MCF 10A (cell line): ENCODE data around the gene OR2M3. TPM values are rescaled to one million over a fixed set of nuclear protein-coding genes. Genes with fewer than 3 reads are reported as not detected.

Source experiments
- Bru-seq: library from RNA; stranded (reverse); fragments of 400-500 nt; gene quantifications from one replicate; lab custom pipeline; 2021; lab: Mats Ljungman, UMichigan
- BruChase-seq, 2 experiments: library from RNA; stranded (reverse); fragments of 400-500 nt; gene quantifications; one replicate each; lab custom pipeline; 2021; lab: Mats Ljungman, UMichigan
- BruUV-seq: library from RNA; stranded (reverse); fragments of 400-500 nt; replicated peaks from 2 replicates; lab custom pipeline; 2021; lab: Mats Ljungman, UMichigan
- CTCF ChIA-PET: fragments of 300-600 bp; sonication (Branson Sonifier 250); formaldehyde crosslinking; extraction: SDS; loops from one replicate; lab custom pipeline; 2021; ENCODE audit warnings: antibody characterized with exemption, inconsistent platforms; lab: Yijun Ruan, JAX
- POLR2A ChIA-PET: fragments of 300-600, 350-650 bp; sonication (Branson Sonifier 250); formaldehyde crosslinking; extraction: SDS; loops from one replicate; lab custom pipeline; 2020; ENCODE audit warnings: antibody characterized with exemption, inconsistent platforms; lab: Yijun Ruan, JAX
- DNase-seq: peaks from one replicate; pipeline ENCODE4 v3.0.0-alpha.2; 2018; ENCODE audit not compliant: unreplicated experiment
- H3K27ac Mint-ChIP-seq: one replicate; pipeline ENCODE4 v1.8.0; 2022; ENCODE audit warnings: mild to moderate bottlenecking, low read depth, mixed read lengths; ENCODE audit not compliant: unreplicated experiment
- H3K27me3 Mint-ChIP-seq: one replicate; pipeline ENCODE4 v1.8.0; 2022; ENCODE audit warnings: mixed read lengths; ENCODE audit not compliant: insufficient read depth, unreplicated experiment
- H3K36me3 Mint-ChIP-seq: one replicate; pipeline ENCODE4 v1.8.0; 2022; ENCODE audit warnings: mild to moderate bottlenecking, moderate library complexity, mixed read lengths; ENCODE audit not compliant: insufficient read depth, unreplicated experiment
- H3K4me1 Mint-ChIP-seq: one replicate; pipeline ENCODE4 v1.8.0; 2022; ENCODE audit warnings: mixed read lengths; ENCODE audit not compliant: insufficient read depth, unreplicated experiment
- H3K4me3 Mint-ChIP-seq: one replicate; pipeline ENCODE4 v1.8.0; 2022; ENCODE audit warnings: mild to moderate bottlenecking, moderate library complexity, mixed read lengths; ENCODE audit not compliant: unreplicated experiment
- H3K9me3 Mint-ChIP-seq: one replicate; pipeline ENCODE4 v1.8.0; 2022; ENCODE audit warnings: mixed read lengths; ENCODE audit not compliant: unreplicated experiment
- CTCF ChIP-seq: fragments of 200-600 bp; IDR thresholded peaks from one replicate; pipeline ENCODE4 v1.8.0; 2022; ENCODE audit warnings: antibody characterized with exemption, mild to moderate bottlenecking; ENCODE audit not compliant: unreplicated experiment
- intact Hi-C: fragments of 100-400 bp; cut with micrococcal nuclease; formaldehyde crosslinking; loops from 2 replicates; pipeline ENCODE4 v1.14.1; 2022
- long read RNA-seq: library from polyadenylated mRNA; stranded (forward); transcript quantifications from one replicate; pipeline ENCODE4 v2.0.0, GENCODE V29; 2022
- total RNA-seq: library from RNA; stranded (reverse); gene quantifications from 2 replicates; pipeline ENCODE4 v1.2.3, GENCODE V29; 2022

The OR2M3 gene
- total RNA-seq (not detected in 2 replicates), Bru-seq, nascent RNA (percentile 7 among the genes with signal in this experiment), BruChase-seq, experiment 1, labeled RNA remaining after a 6-hour chase (not detected), BruChase-seq, experiment 2, labeled RNA remaining after a 2-hour chase (percentile 9 among the genes with signal in this experiment)
- long read RNA-seq, result 0 reads

DNA sequence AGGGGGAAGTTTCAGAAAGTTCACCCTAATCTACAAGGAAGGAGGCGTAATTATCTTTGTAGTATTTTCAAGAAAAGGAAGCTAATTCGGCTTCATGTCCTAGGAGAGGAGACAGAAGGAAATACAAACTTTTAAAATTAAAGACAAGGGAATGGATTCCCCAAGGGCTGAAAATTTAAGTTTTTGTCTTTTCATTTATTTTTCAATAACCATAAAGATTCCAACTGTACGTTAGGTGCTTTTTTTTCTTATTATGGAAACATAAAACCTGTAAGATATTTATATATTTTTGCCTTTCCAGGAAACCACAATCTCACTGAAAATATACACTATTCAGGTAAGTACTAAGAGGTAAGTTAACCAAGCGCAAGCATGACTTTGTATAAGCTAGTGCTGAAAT lies at the start of gene OR2M3:
OR2M3 (plus strand) TSS at position 301 of the 400 bp plus-strand sequence. CDS start 5,803 bp downstream, outside the sequence.
- H3K27ac Mint-ChIP-seq, result no peak within 1 kb of the TSS
- no peak within 1 kb of the TSS for H3K4me3 Mint-ChIP-seq
- no peaks in the 10 kb centered on the region for H3K27me3 Mint-ChIP-seq
- H3K9me3 Mint-ChIP-seq, result peaks cover 15% of the 10 kb centered on the region
- DNase-seq, result no peak
- intact Hi-C loops, result no loop called here
- H3K4me1 Mint-ChIP-seq, result peaks cover 9% of the 10 kb centered on the region
- CTCF ChIA-PET, result interaction anchor here (0.8 kb wide), 1 partner anchor 47 kb away, joined by 3 read pairs; no protein-coding TSS in a partner anchor
- H3K36me3 Mint-ChIP-seq, result no peaks in the 10 kb centered on the region
- TF ChIP-seq CTCF, result no peak
- POLR2A ChIA-PET, result no interaction called here
- no TSS peak for BruUV-seq

DNA sequence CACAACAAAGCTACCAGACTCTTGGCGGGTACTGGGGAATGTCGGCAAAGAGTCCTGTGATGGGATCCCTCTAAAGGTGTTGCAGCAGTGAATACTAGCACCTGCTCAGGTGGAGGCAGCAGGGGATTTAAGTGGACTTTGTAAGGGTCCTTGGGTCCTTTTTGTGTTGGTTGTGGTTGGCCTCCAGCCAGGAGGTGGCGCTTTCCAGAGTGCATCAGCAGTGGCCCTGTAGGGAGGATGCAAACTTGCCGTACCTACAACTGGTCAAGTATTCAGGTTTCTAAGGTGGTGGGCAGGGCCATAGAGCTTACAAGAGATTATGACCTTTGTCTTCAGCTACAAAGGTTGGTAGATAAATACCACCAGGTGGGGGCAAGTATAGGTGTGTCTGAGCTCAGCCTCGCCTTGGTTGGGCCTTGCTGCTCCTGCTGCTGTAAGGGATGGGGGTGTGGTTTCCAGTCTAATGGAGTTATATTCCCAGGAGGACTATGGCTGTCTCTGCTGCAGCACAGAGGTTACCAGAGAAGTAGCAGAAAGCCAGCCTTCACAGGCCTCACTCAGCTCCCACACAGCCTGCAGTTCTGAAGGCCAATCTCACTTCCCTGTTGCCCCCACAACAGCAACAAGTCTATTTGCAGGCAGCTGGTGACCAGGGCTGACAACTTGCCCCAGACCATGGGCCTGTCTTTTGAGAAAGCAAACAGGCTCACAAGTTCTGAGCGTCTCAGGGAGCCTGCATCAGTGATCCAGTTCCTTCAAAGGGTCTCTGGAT lies 44.8 kb upstream of the OR2M3 start:
- H3K27ac Mint-ChIP-seq, result no peak overlapping the region
- intact Hi-C loops, result no loop called here
- no peaks in the 10 kb centered on the region for H3K4me1 Mint-ChIP-seq
- H3K9me3 Mint-ChIP-seq, result peaks cover 8% of the 10 kb centered on the region
- no peaks in the 10 kb centered on the region for H3K36me3 Mint-ChIP-seq
- BruUV-seq, result no TSS peak
- POLR2A ChIA-PET, result interaction anchor here (0.6 kb wide), 1 partner anchor 662 kb away, joined by 3 read pairs; no protein-coding TSS in a partner anchor
- no peak overlapping the region for H3K4me3 Mint-ChIP-seq
- H3K27me3 Mint-ChIP-seq, result no peaks in the 10 kb centered on the region
- TF ChIP-seq CTCF, result no peak
- no peak for DNase-seq
- CTCF ChIA-PET, result interaction anchor here (0.8 kb wide), 2 partner anchors 57 to 470 kb away, joined by 3 to 4 read pairs; no protein-coding TSS in a partner anchor

- Mint-ChIP-seq H3K4me1 (no peaks in the 10 kb centered on the region), H3K27ac (no peak overlapping the region), H3K4me3 (no peak overlapping the region), H3K36me3 (no peaks in the 10 kb centered on the region), H3K27me3 (no peaks in the 10 kb centered on the region), H3K9me3 (no peaks in the 10 kb centered on the region)
- no peak for DNase-seq
- no peak for TF ChIP-seq CTCF
- intact Hi-C loops, result no loop called here
- ChIA-PET POLR2A (no interaction called here), CTCF (interaction anchor here (0.5 to 1.4 kb wide), 3 partner anchors 27 to 258 kb away, joined by 3 to 4 read pairs (median 3); no protein-coding TSS in a partner anchor)
- BruUV-seq, result no TSS peak
Observed at GRCh38 chr1:248155927-248156326, 41.1 kb upstream of the OR2M3 start.

- intact Hi-C loops, result no loop called here
- CTCF ChIA-PET, result interaction anchor here (0.6 kb wide), 1 partner anchor 75 kb away, joined by 3 read pairs; no protein-coding TSS in a partner anchor
Observed at GRCh38 chr1:248158758-248159157, 38.3 kb upstream of the OR2M3 start.

More at GRCh38 chr1:248158758-248159157, 38.3 kb upstream of the OR2M3 start:
- BruUV-seq, result no TSS peak
- Mint-ChIP-seq H3K36me3 (no peaks in the 10 kb centered on the region), H3K4me1 (no peaks in the 10 kb centered on the region), H3K4me3 (no peak overlapping the region), H3K27me3 (no peaks in the 10 kb centered on the region), H3K9me3 (no peaks in the 10 kb centered on the region), H3K27ac (no peak overlapping the region)
- no peak for TF ChIP-seq CTCF
- no peak for DNase-seq
- POLR2A ChIA-PET, result no interaction called here
